ENCODE measurements around the gene DIP2B.
"Not testable (repeated sequence)": the region's sequence is repeated elsewhere in the genome, so short reads cannot be mapped to it uniquely, and the experiment has no call there.

The DIP2B gene

DNA sequence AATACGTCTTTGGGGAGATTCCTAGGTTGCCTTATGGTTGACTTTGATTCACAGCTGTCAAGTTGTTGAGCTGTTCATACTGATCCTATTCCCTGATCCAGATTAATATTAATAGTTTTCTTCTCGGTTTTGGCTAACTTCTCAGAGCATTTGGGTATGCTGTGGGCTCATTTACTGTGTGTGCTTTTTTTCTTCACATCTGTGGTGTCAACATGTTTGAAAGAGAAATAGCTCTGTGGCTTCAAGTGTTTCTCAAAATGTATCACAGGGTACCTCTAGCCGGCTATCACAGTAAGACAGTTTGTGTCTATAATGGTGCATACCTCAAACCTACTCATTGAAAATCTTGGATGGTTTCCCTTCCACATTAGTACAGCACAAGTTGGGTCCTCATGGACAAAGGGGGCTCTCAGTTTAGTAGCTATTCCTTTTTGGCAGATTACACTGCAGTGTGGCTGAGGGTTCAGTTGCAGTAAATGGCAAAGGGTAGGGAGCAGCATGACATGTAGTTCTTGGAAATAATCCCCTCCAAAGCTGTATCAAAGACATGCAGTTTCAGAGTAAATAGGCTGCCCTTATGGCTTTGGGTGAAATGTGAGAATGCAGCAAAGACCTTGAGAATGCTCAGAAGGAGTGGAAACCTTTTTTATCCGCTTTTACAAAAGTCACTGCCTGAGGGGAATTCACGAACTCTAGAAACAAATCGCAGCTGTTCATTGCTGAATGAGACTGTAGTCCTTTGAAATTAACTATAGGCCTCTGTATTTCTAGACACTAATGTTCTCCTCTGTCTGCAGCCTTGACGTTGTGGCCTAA is 156.7 kb downstream of the DIP2B start:
- Histone ChIP-seq H3K9me3 (ENCODE audit: control insufficient read depth, insufficient read depth, low read depth, low read length) (no peaks in the 10 kb centered on the region), H3K4me3 (ENCODE audit: low read depth, low read length) (no peak overlapping the region), H3K36me3 (ENCODE audit: control insufficient read depth, insufficient read depth, low read length) (no peaks in the 10 kb centered on the region), H3K4me1 (ENCODE audit: control insufficient read depth, insufficient read depth, low read length) (no peaks in the 10 kb centered on the region), H3K27ac (ENCODE audit: low read depth, low read length) (no peak overlapping the region), H3K9ac (ENCODE audit: low read length) (no peak overlapping the region), H3K27me3 (ENCODE audit: control insufficient read depth, insufficient read depth, low read length) (no peaks in the 10 kb centered on the region)

DNA sequence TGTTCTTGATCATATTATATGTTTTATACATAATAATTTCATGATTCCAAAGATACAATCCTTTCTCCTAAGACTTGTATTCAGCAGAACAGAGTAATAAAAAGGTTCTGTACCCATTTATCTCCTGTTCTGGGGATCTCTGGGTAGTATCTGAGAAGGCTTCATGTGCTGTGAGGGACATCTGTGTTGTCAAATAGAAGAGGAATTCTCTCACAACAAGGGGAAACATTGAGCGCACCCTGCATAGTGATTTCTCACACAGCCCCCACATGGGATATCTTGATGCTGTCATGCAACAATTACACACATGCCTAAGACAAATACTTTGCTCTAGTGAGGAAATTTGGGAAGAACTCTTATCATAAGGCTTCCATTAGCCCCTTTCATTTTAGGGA is 157.3 kb downstream of the DIP2B start:
- Histone ChIP-seq H3K9ac (ENCODE audit: low read length) (no peak overlapping the region), H3K27ac (ENCODE audit: low read depth, low read length) (no peak overlapping the region), H3K4me1 (ENCODE audit: control insufficient read depth, insufficient read depth, low read length) (no peaks in the 10 kb centered on the region), H3K27me3 (ENCODE audit: control insufficient read depth, insufficient read depth, low read length) (no peaks in the 10 kb centered on the region), H3K36me3 (ENCODE audit: control insufficient read depth, insufficient read depth, low read length) (no peaks in the 10 kb centered on the region), H3K4me3 (ENCODE audit: low read depth, low read length) (no peak overlapping the region), H3K9me3 (ENCODE audit: control insufficient read depth, insufficient read depth, low read depth, low read length) (no peaks in the 10 kb centered on the region)

DNA sequence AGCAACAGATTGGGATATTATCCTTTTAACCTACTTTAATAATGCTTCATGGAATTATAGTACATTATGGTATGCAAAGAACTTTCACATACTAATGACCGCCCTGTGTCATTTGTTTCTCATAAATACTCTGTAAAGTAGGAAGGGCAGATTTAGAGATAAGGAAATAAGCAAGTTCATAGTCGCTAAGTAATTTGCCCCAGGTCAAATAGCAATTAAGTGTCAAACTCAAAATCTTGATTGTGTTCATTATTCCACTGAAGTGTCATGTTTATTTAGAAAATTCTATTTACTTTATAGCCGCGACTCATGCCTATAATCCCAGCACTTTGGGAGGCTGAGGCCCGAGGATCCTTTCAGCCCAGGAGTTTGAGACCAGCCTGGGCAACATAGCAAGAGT is 160.4 kb downstream of the DIP2B start:
- no peaks in the 10 kb centered on the region for H3K9me3 ChIP-seq (ENCODE audit: control insufficient read depth, insufficient read depth, low read depth, low read length)
- no peaks in the 10 kb centered on the region for H3K4me1 ChIP-seq (ENCODE audit: control insufficient read depth, insufficient read depth, low read length)
- H3K4me3 ChIP-seq (ENCODE audit: low read depth, low read length): no peak overlapping the region
- no peaks in the 10 kb centered on the region for H3K27me3 ChIP-seq (ENCODE audit: control insufficient read depth, insufficient read depth, low read length)
- no peaks in the 10 kb centered on the region for H3K36me3 ChIP-seq (ENCODE audit: control insufficient read depth, insufficient read depth, low read length)
- H3K27ac ChIP-seq (ENCODE audit: low read depth, low read length): no peak overlapping the region
- H3K9ac ChIP-seq (ENCODE audit: low read length): no peak overlapping the region

DNA sequence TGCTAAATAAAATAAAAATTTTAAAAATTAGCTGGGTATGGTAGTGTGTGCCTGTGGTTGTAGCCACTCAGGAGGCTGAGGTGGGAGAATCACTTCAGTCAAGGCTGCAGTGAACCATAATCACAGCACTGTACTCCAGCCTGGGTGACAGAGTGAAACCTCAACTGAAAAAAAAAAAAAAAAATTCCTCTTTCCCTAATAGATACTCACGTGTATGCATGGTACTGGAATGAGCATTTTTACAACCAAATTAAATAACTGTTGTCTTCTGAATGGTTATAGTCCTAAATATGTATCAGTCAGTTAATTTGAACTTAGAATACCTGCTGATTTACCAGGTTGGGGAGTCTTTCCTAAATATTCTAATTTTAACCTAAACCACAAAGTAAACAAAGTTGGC is 160.8 kb downstream of the DIP2B start:
- Histone ChIP-seq H3K27ac (ENCODE audit: low read depth, low read length) (no peak overlapping the region), H3K9me3 (ENCODE audit: control insufficient read depth, insufficient read depth, low read depth, low read length) (no peaks in the 10 kb centered on the region), H3K36me3 (ENCODE audit: control insufficient read depth, insufficient read depth, low read length) (no peaks in the 10 kb centered on the region), H3K27me3 (ENCODE audit: control insufficient read depth, insufficient read depth, low read length) (no peaks in the 10 kb centered on the region), H3K9ac (ENCODE audit: low read length) (no peak overlapping the region), H3K4me3 (ENCODE audit: low read depth, low read length) (no peak overlapping the region), H3K4me1 (ENCODE audit: control insufficient read depth, insufficient read depth, low read length) (no peaks in the 10 kb centered on the region)

DNA sequence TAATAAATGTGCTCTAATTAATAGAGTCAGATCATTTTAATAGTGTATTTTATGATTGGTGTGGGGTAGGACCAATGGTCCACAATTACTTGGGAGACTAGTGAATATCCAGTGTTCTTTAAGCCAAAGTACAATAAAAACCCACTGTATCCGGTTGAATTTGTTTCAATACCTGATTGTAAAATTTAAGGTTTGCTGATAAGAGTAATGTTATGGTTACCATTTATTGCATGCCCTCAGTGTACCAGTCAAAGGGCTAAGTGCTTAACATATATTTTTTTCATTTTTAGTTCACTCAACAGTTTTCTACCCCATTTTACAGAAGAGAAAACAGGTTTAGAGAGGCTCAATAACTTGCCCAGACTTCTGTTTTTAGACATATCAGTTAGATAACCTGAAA is 161.2 kb downstream of the DIP2B start:
- Histone ChIP-seq H3K27ac (ENCODE audit: low read depth, low read length) (no peak overlapping the region), H3K36me3 (ENCODE audit: control insufficient read depth, insufficient read depth, low read length) (peaks cover under 1% of the 10 kb centered on the region; the same call in 1 of the 2 replicates), H3K9ac (ENCODE audit: low read length) (no peak overlapping the region), H3K4me1 (ENCODE audit: control insufficient read depth, insufficient read depth, low read length) (no peaks in the 10 kb centered on the region), H3K27me3 (ENCODE audit: control insufficient read depth, insufficient read depth, low read length) (no peaks in the 10 kb centered on the region), H3K4me3 (ENCODE audit: low read depth, low read length) (no peak overlapping the region), H3K9me3 (ENCODE audit: control insufficient read depth, insufficient read depth, low read depth, low read length) (no peaks in the 10 kb centered on the region)

DNA sequence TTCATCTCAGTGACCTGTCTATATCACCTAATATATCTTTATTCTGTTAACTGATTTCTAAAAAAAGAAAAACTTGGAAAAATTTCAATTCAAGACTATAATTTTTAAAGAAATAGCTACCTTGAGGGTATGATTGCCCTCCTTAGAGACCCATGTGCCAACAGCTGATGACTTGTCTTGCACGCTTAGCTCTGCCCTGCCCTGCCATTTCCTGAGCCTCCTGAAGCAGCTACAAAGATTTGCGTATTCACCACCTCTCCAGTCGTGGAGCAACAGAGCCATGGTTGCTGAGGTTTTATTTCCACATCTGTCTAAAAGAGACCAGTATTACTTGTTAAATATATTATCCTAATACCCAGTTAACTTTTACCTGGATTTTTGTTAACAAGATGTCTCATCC is 167.4 kb downstream of the DIP2B start:
- Histone ChIP-seq H3K4me1 (ENCODE audit: control insufficient read depth, insufficient read depth, low read length) (no peaks in the 10 kb centered on the region), H3K27me3 (ENCODE audit: control insufficient read depth, insufficient read depth, low read length) (no peaks in the 10 kb centered on the region), H3K27ac (ENCODE audit: low read depth, low read length) (no peak overlapping the region), H3K9ac (ENCODE audit: low read length) (no peak overlapping the region), H3K9me3 (ENCODE audit: control insufficient read depth, insufficient read depth, low read depth, low read length) (no peaks in the 10 kb centered on the region), H3K36me3 (ENCODE audit: control insufficient read depth, insufficient read depth, low read length) (peaks cover 18% of the 10 kb centered on the region), H3K4me3 (ENCODE audit: low read depth, low read length) (no peak overlapping the region)

DNA sequence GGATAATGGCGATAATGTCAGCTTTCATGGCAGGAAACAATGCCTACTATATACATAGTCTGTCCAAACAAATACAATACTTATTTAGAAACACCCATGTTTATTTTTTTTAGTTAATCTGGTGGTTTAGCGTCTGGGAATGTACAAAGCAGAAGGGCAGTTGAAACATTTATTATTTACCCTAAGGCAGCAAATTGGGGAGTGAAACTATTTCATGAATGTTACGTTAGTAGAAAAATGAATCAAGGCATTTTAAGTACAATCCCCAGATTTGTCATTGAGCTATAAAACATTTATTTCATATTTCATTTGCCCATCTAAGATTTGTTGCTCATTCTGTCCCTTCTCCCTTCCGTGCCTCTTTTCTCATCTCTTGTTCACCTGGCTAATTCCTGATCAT is 172.0 kb downstream of the DIP2B start:
- H3K4me3 ChIP-seq (ENCODE audit: low read depth, low read length): no peak overlapping the region
- H3K4me1 ChIP-seq (ENCODE audit: control insufficient read depth, insufficient read depth, low read length): no peaks in the 10 kb centered on the region
- H3K36me3 ChIP-seq (ENCODE audit: control insufficient read depth, insufficient read depth, low read length): peaks cover 40% of the 10 kb centered on the region
- H3K9ac ChIP-seq (ENCODE audit: low read length): no peak overlapping the region
- no peaks in the 10 kb centered on the region for H3K27me3 ChIP-seq (ENCODE audit: control insufficient read depth, insufficient read depth, low read length)
- H3K9me3 ChIP-seq (ENCODE audit: control insufficient read depth, insufficient read depth, low read depth, low read length): no peaks in the 10 kb centered on the region
- H3K27ac ChIP-seq (ENCODE audit: low read depth, low read length): no peak overlapping the region

DNA sequence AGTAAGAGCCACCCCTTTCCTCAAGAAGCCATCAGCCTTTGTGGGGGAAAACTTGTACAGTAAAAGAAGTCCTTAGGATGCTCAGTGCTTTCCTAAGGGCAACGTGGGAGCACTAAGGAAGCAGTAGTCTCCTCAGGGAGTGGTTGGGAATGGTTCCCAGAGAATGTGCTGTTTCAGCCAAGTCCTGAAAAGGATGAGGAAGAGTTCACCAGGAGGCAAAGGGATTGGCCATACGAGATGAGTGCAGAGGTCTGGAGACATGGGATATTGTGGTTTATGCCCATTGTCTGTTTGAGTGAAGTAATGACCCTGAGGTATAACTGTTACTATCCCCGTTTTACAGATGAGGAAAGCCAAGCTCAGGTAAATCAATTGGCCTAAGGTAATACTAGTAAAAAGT is 173.1 kb downstream of the DIP2B start:
- Histone ChIP-seq H3K9me3 (ENCODE audit: control insufficient read depth, insufficient read depth, low read depth, low read length) (no peaks in the 10 kb centered on the region), H3K9ac (ENCODE audit: low read length) (no peak overlapping the region), H3K36me3 (ENCODE audit: control insufficient read depth, insufficient read depth, low read length) (peaks cover 47% of the 10 kb centered on the region), H3K4me3 (ENCODE audit: low read depth, low read length) (no peak overlapping the region), H3K4me1 (ENCODE audit: control insufficient read depth, insufficient read depth, low read length) (no peaks in the 10 kb centered on the region), H3K27me3 (ENCODE audit: control insufficient read depth, insufficient read depth, low read length) (no peaks in the 10 kb centered on the region), H3K27ac (ENCODE audit: low read depth, low read length) (no peak overlapping the region)

DNA sequence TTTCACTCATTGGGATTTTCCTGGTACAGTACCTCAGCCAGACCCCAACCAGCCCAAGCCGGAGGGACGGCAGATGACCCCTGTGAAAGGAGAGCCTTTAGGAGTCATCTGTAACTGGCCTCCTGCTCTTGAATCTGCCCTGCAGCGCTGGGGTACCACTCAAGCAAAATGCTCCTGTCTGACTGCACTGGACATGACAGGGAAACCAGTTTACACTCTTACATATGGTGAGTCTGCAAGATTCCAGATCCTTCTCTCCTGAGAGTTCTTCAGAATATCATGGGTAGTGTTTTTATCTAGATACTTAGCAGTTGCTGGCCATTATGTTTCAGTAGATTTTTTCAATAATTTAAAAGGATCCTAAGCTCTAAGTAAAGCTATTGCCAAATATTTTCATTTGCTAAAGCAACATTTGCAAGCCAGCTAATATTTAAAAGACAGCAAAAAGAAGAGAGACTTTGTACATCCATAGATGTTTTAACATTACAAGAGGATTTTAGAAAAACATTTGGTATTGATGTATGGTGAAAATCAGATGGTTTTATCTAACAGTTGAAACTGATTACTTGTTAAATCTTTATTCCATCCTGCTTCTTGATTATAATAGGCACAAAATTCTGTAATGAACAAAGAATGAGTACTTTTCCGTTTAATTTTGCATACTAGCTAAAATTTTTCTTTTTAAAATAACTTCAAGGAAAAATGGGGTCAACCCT is 174.0 kb downstream of the DIP2B start:
- H3K36me3 ChIP-seq (ENCODE audit: control insufficient read depth, insufficient read depth, low read length): peaks cover 50% of the 10 kb centered on the region
- no peak overlapping the region for H3K9ac ChIP-seq (ENCODE audit: low read length)
- H3K27me3 ChIP-seq (ENCODE audit: control insufficient read depth, insufficient read depth, low read length): no peaks in the 10 kb centered on the region
- no peaks in the 10 kb centered on the region for H3K4me1 ChIP-seq (ENCODE audit: control insufficient read depth, insufficient read depth, low read length)
- no peak overlapping the region for H3K27ac ChIP-seq (ENCODE audit: low read depth, low read length)
- H3K4me3 ChIP-seq (ENCODE audit: low read depth, low read length): no peak overlapping the region
- no peaks in the 10 kb centered on the region for H3K9me3 ChIP-seq (ENCODE audit: control insufficient read depth, insufficient read depth, low read depth, low read length)

DNA sequence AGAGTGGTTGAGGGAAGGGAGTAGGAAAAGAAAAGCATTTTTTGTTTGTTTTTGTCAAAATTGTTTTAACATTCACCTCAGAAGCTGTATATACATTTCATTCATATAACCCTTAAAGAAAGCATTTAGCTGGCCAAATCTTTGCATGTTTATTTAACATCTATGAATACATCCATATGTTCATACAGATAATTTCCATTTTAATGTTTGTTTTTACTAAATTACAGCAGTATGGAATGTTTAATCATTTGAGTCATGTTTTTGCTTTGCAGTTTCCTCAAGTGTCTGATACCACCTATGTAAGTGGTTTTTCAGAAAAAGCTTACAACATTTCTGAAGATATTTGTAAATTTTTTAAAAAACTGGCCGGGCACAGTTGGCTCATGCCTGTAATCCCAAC is 174.8 kb downstream of the DIP2B start:
- H3K4me3 ChIP-seq (ENCODE audit: low read depth, low read length): no peak overlapping the region
- no peaks in the 10 kb centered on the region for H3K9me3 ChIP-seq (ENCODE audit: control insufficient read depth, insufficient read depth, low read depth, low read length)
- no peaks in the 10 kb centered on the region for H3K27me3 ChIP-seq (ENCODE audit: control insufficient read depth, insufficient read depth, low read length)
- peaks cover 50% of the 10 kb centered on the region for H3K36me3 ChIP-seq (ENCODE audit: control insufficient read depth, insufficient read depth, low read length)
- H3K9ac ChIP-seq (ENCODE audit: low read length): no peak overlapping the region
- H3K27ac ChIP-seq (ENCODE audit: low read depth, low read length): no peak overlapping the region
- H3K4me1 ChIP-seq (ENCODE audit: control insufficient read depth, insufficient read depth, low read length): no peaks in the 10 kb centered on the region

DNA sequence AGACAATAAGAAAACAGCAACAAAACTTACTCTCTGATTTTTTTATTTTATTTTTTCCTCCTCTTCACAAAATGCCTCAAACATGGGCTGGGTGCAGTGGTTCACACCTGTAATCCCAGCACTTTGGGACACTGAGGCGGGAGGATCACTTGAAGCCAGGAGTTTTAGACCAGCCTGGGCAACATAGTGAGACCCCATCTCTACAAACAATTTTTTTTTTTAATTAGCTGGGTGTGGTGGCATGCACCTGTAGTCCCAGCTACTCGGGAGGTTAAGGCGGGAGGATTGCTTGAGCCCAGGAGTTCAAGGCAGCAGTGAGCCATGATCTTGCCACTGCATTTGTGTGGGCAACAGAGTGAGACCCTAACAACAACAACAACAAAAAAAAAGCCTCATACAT is 176.3 kb downstream of the DIP2B start:
- H3K36me3 ChIP-seq (ENCODE audit: control insufficient read depth, insufficient read depth, low read length): peaks cover 41% of the 10 kb centered on the region
- H3K4me1 ChIP-seq (ENCODE audit: control insufficient read depth, insufficient read depth, low read length); H3K9me3 ChIP-seq (ENCODE audit: control insufficient read depth, insufficient read depth, low read depth, low read length): not testable (repeated sequence)

More for the DNA sequence above, 176.3 kb downstream of the DIP2B start:
- not testable (repeated sequence) for H3K4me3 ChIP-seq (ENCODE audit: low read depth, low read length); H3K27me3 ChIP-seq (ENCODE audit: control insufficient read depth, insufficient read depth, low read length); H3K9ac ChIP-seq (ENCODE audit: low read length); H3K27ac ChIP-seq (ENCODE audit: low read depth, low read length)

All from HUES6 (cell line).